Ishikawa (cell line): Measurements from ENCODE around the gene CREBRF.

ENCODE experiments used
- CEBPB ChIP-seq: IDR thresholded peaks from 2 replicates; pipeline ENCODE4 v1.6.1; 2012
- CREB1 ChIP-seq: IDR thresholded peaks from 2 replicates; pipeline ENCODE4 v1.6.1; 2012; ENCODE audit warnings: low read depth
- EGR1 ChIP-seq: IDR thresholded peaks from 2 replicates; pipeline ENCODE4 v1.6.1; 2012
- EP300 ChIP-seq: IDR thresholded peaks from 2 replicates; pipeline ENCODE4 v1.6.1; 2012; ENCODE audit warnings: borderline replicate concordance
- FOXM1 ChIP-seq: IDR thresholded peaks from 2 replicates; pipeline ENCODE4 v1.6.1; 2012; ENCODE audit warnings: low read depth, borderline replicate concordance
- MAX ChIP-seq: IDR thresholded peaks from 2 replicates; pipeline ENCODE4 v1.6.1; 2012
- NFIC ChIP-seq: IDR thresholded peaks from 2 replicates; pipeline ENCODE4 v1.6.1; 2012
- RAD21 ChIP-seq: IDR thresholded peaks from 2 replicates; pipeline ENCODE4 v1.6.1; 2012; ENCODE audit warnings: low read depth
- REST ChIP-seq: IDR thresholded peaks from 2 replicates; pipeline ENCODE4 v1.6.1; 2012; ENCODE audit warnings: low read depth, mild to moderate bottlenecking
- TAF1 ChIP-seq: IDR thresholded peaks from 2 replicates; pipeline ENCODE4 v1.6.1; 2012; ENCODE audit warnings: low read depth, mild to moderate bottlenecking
- TCF12 ChIP-seq: IDR thresholded peaks from 2 replicates; pipeline ENCODE4 v1.6.1; 2012; ENCODE audit warnings: low read depth
- TEAD4 ChIP-seq: IDR thresholded peaks from 2 replicates; pipeline ENCODE4 v1.6.1; 2012
- USF1 ChIP-seq: IDR thresholded peaks from 2 replicates; pipeline ENCODE4 v1.6.1; 2012
- YY1 ChIP-seq: IDR thresholded peaks from 2 replicates; pipeline ENCODE4 v1.6.1; 2012; ENCODE audit warnings: low read depth
- ZBTB7A ChIP-seq: IDR thresholded peaks from 2 replicates; pipeline ENCODE4 v1.6.1; 2012; ENCODE audit warnings: low read depth

The CREBRF gene

GRCh38 chr5:173098787-173099186, 42.6 kb downstream of the CREBRF start:
- TF ChIP-seq USF1 (no peak), NFIC (no peak), TAF1 (no peak), REST (no peak), MAX (no peak), ZBTB7A (no peak)

GRCh38 chr5:173099461-173099860, 43.3 kb downstream of the CREBRF start:
- TF ChIP-seq ZBTB7A (no peak), REST (no peak)

GRCh38 chr5:173101245-173101644, 45.1 kb downstream of the CREBRF start:
- TF ChIP-seq REST = no peak
- TF ChIP-seq ZBTB7A = no peak
- TF ChIP-seq NFIC = no peak
- TF ChIP-seq CREB1 = no peak
- no peak for TF ChIP-seq TAF1
- no peak for TF ChIP-seq TCF12
- no peak for TF ChIP-seq USF1
- TF ChIP-seq YY1 = no peak
- TF ChIP-seq EP300 = no peak
- TF ChIP-seq EGR1 = no peak
- no peak for TF ChIP-seq MAX
- no peak for TF ChIP-seq RAD21
- no peak for TF ChIP-seq CEBPB
- TF ChIP-seq TEAD4 = no peak
- no peak for TF ChIP-seq FOXM1

- TF ChIP-seq MAX = no peak
Measured at GRCh38 chr5:173103411-173103810, 47.3 kb downstream of the CREBRF start.

GRCh38 chr5:173108914-173109313, 52.8 kb downstream of the CREBRF start:
- TF ChIP-seq CREB1 (no peak), FOXM1 (no peak), EP300 (no peak), USF1 (no peak), CEBPB (no peak), NFIC (no peak), EGR1 (no peak), REST (no peak), ZBTB7A (no peak), TEAD4 (no peak), MAX (no peak), RAD21 (no peak), TCF12 (no peak), YY1 (no peak), TAF1 (no peak)
